GM18867 (cell line): Measurements from ENCODE around the gene RBM3.
A peak's percentile ranks its signal among the peaks of the same experiment; 100 is the strongest.
"Not testable (repeated sequence)": the region's sequence is repeated elsewhere in the genome, so short reads cannot be mapped to it uniquely, and the experiment has no call there.

Experiments
- ATAC-seq: cut with Tn5 transposase; IDR thresholded peaks from one replicate; pipeline ENCODE4 v1.9.1; 2021; ENCODE audit warnings: mild to moderate bottlenecking, moderate library complexity; ENCODE audit not compliant: unreplicated experiment

Gene RBM3

GRCh38 chrX:48574270-48575266, at the start of gene RBM3:
RBM3 (plus strand) TSS chrX:48574484; CDS start chrX:48575181, 697 bp downstream.
- peak; percentile 87 for ATAC-seq

- ATAC-seq, result not testable (repeated sequence)
These were observed 48.4 kb upstream of the RBM3 start for GRCh38 chrX:48525853-48526252.

GRCh38 chrX:48530736-48531135, 43.5 kb upstream of the RBM3 start:
- no peak for ATAC-seq

- no peak for ATAC-seq
These were observed 42.8 kb upstream of the RBM3 start for GRCh38 chrX:48531358-48531959.

GRCh38 chrX:48532161-48532560, 42.1 kb upstream of the RBM3 start:
- no peak for ATAC-seq

- no peak for ATAC-seq
These were observed 41.1 kb upstream of the RBM3 start for GRCh38 chrX:48533165-48533564.

- ATAC-seq, result no peak
These were observed 35.5 kb upstream of the RBM3 start for GRCh38 chrX:48538641-48539344.

GRCh38 chrX:48539345-48540027, 34.8 kb upstream of the RBM3 start, which contains the start of gene TBC1D25:
TBC1D25 (plus strand) TSS chrX:48539714; CDS start chrX:48539798, 84 bp downstream.
- ATAC-seq, result peak; percentile 77

GRCh38 chrX:48540028-48540375, 34.3 kb upstream of the RBM3 start:
- peak; percentile 38 for ATAC-seq

- no peak for ATAC-seq
These were observed 33.8 kb upstream of the RBM3 start for GRCh38 chrX:48540480-48540879.

- no peak for ATAC-seq
These were observed 33.0 kb upstream of the RBM3 start for GRCh38 chrX:48541140-48541814.

GRCh38 chrX:48548871-48549270, 25.4 kb upstream of the RBM3 start:
- no peak for ATAC-seq

GRCh38 chrX:48555731-48556325, 18.5 kb upstream of the RBM3 start:
- ATAC-seq, result not testable (repeated sequence)

GRCh38 chrX:48558271-48558670, 16.0 kb upstream of the RBM3 start:
- no peak for ATAC-seq

GRCh38 chrX:48559636-48560035, 14.6 kb upstream of the RBM3 start:
- no peak for ATAC-seq

GRCh38 chrX:48560056-48560455, 14.2 kb upstream of the RBM3 start:
- ATAC-seq, result no peak

GRCh38 chrX:48560681-48561080, 13.6 kb upstream of the RBM3 start:
- ATAC-seq, result no peak

GRCh38 chrX:48569958-48570357, 4.3 kb upstream of the RBM3 start:
- ATAC-seq, result peak; percentile 38

GRCh38 chrX:48573690-48574269, 504 bp upstream of the RBM3 start:
- no peak for ATAC-seq
